ENCODE measurements around the gene PDE4B. TPM values are rescaled to one million over a fixed set of nuclear protein-coding genes. Genes with fewer than 3 reads are reported as not detected.
A peak's percentile ranks its signal among the peaks of the same experiment; 100 is the strongest.

Gene PDE4B
- total RNA-seq, 1 donor from 2014 or later, result 1.2 TPM

DNA sequence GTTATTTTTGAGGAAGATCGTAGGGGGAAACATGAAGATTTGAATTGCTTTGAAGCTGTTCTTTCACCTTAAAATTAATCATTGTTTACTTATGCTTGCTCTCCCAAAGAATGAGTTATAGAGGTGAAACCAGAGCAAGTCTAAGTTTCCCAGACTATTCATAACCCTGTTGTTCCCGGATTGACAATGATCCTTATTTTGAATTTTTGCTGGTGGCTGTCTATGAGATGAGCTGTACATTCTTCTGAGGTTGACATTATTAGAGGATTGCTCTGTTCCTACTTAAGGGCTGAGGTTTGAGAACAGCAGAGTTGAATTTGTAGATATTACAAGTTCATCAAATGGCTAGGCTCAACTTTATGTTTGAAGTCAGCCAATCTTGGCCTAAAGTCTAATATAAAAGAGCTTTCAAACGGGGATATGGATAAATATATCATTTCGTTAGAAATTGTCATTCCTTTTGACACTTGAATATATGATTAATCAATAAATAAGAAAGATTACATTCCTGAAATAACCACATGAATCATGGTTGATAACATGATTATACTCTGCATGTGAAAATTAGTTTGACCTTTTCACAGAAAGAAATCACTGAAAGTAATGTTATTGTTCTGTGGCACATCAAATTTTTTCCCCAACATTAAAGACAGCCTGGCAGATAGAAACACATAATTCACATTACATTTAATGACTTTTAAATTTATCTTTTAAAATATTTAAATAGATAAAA lies 19.1 kb upstream of the PDE4B start:
- Histone ChIP-seq H3K27me3 (no peaks in the 10 kb centered on the region), H3K79me2 (ENCODE audit: low read depth) (no peaks in the 10 kb centered on the region), H3K4me1 (no peaks in the 10 kb centered on the region), H3K9me3 (ENCODE audit: low read depth) (peaks cover 4% of the 10 kb centered on the region), H3K4me3 (no peak overlapping the region), H2AFZ (replicated peaks) (no peak overlapping the region), H3K4me2 (no peak overlapping the region), H3K9ac (no peak overlapping the region), H4K20me1 (ENCODE audit: low read depth) (no peaks in the 10 kb centered on the region), H3K27ac (no peak overlapping the region), H3F3A (ENCODE audit: low read depth) (no peaks in the 10 kb centered on the region), H3K36me3 (no peaks in the 10 kb centered on the region)
- no peak overlapping the region for H3K27ac Mint-ChIP-seq
- no peaks in the 10 kb centered on the region for H3K36me3 Mint-ChIP-seq
- DNase-seq (ENCODE audit: low spot score), result no peak
- H3K4me1 Mint-ChIP-seq, result no peaks in the 10 kb centered on the region
- H3K9me3 Mint-ChIP-seq, result peaks cover 3% of the 10 kb centered on the region
- no peak for TF ChIP-seq EZH2phosphoT487 (IDR thresholded peaks at IDR 0.05)
- no peak for TF ChIP-seq EZH2 (IDR thresholded peaks at IDR 0.05)
- TF ChIP-seq, protein P1, sequence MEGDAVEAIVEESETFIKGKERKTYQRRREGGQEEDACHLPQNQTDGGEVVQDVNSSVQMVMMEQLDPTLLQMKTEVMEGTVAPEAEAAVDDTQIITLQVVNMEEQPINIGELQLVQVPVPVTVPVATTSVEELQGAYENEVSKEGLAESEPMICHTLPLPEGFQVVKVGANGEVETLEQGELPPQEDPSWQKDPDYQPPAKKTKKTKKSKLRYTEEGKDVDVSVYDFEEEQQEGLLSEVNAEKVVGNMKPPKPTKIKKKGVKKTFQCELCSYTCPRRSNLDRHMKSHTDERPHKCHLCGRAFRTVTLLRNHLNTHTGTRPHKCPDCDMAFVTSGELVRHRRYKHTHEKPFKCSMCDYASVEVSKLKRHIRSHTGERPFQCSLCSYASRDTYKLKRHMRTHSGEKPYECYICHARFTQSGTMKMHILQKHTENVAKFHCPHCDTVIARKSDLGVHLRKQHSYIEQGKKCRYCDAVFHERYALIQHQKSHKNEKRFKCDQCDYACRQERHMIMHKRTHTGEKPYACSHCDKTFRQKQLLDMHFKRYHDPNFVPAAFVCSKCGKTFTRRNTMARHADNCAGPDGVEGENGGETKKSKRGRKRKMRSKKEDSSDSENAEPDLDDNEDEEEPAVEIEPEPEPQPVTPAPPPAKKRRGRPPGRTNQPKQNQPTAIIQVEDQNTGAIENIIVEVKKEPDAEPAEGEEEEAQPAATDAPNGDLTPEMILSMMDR (IDR thresholded peaks at IDR 0.05), result no peak
- peaks cover 2% of the 10 kb centered on the region for H3K27me3 Mint-ChIP-seq (ENCODE audit: insufficient read depth, low read depth)
- H3K4me3 Mint-ChIP-seq, result no peak overlapping the region

DNA sequence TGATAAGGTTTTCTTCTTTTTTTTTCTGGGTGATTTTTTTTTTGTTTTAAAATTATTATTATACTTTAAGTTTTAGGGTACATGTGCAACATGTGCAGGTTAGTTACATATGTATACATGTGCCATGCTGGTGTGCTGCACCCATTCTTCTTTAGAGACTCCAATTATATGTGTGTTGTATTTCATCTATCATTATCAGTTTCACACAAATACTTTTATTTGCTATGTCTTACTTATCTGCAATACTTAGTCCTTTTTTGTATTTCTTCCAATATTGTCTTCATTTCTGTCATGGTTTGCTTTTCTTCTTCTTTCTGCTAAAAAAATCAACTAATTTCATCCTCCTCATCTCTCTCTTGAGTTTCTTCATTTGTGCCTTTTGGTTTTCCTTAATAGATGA lies 3.9 kb upstream of the PDE4B start:
- Histone ChIP-seq H3K27me3 (peaks cover 53% of the 10 kb centered on the region), H3K4me1 (peaks cover 4% of the 10 kb centered on the region), H3K4me2 (no peak overlapping the region), H3K79me2 (ENCODE audit: low read depth) (no peaks in the 10 kb centered on the region), H3F3A (ENCODE audit: low read depth) (no peaks in the 10 kb centered on the region), H3K9ac (no peak overlapping the region), H3K36me3 (peaks cover 8% of the 10 kb centered on the region), H3K9me3 (ENCODE audit: low read depth) (no peaks in the 10 kb centered on the region), H2AFZ (replicated peaks) (no peak overlapping the region), H3K4me3 (no peak overlapping the region), H4K20me1 (ENCODE audit: low read depth) (no peaks in the 10 kb centered on the region), H3K27ac (no peak overlapping the region)
- Mint-ChIP-seq H3K4me3 (no peak overlapping the region), H3K27me3 (ENCODE audit: insufficient read depth, low read depth) (peaks cover 23% of the 10 kb centered on the region), H3K9me3 (peaks cover 7% of the 10 kb centered on the region), H3K27ac (no peak overlapping the region), H3K36me3 (no peaks in the 10 kb centered on the region), H3K4me1 (peaks cover 3% of the 10 kb centered on the region)
- TF ChIP-seq, protein P1 (IDR thresholded peaks at IDR 0.05), result no peak
- TF ChIP-seq EZH2phosphoT487 (IDR thresholded peaks at IDR 0.05) (no peak), EZH2 (IDR thresholded peaks at IDR 0.05) (no peak)
- no peak for DNase-seq (ENCODE audit: low spot score)

DNA sequence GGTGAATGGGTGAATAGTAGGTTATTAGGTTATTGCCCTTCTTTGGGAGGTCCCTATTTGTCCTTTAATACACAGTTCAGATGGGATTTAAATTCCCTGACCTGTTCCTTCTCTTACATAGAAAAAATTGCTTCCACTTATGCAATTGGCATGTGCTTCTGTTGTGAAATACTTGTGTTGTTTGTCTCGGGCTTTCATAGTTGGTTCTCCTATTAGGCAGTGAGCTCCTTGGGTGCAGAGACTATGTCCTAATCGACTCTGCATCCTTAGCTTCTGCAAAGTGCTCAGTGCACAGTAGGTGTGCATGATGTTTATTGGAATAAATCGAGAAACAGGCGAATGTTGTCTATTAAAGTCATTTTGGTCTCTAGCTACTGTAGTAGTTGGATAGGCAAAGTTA lies 1.3 kb upstream of the PDE4B start:
- no peaks in the 10 kb centered on the region for H3K79me2 ChIP-seq (ENCODE audit: low read depth)
- H2AFZ ChIP-seq (replicated peaks), result no peak overlapping the region
- H3K36me3 ChIP-seq, result peaks cover 8% of the 10 kb centered on the region
- H3K4me1 ChIP-seq, result peaks cover 4% of the 10 kb centered on the region
- peak overlapping the region; percentile 99 for H3K4me2 ChIP-seq
- H3K4me3 Mint-ChIP-seq, result peak overlapping the region; percentile 91
- H3K9ac ChIP-seq, result no peak overlapping the region
- H3K4me3 ChIP-seq, result no peak overlapping the region
- no peaks in the 10 kb centered on the region for H4K20me1 ChIP-seq (ENCODE audit: low read depth)
- H3K27ac ChIP-seq, result no peak overlapping the region
- H3K27me3 ChIP-seq, result peaks cover 76% of the 10 kb centered on the region
- H3K27ac Mint-ChIP-seq, result no peak overlapping the region
- peaks cover 12% of the 10 kb centered on the region for H3K9me3 Mint-ChIP-seq
- DNase-seq (ENCODE audit: low spot score), result no peak
- H3K9me3 ChIP-seq (ENCODE audit: low read depth), result no peaks in the 10 kb centered on the region
- H3K36me3 Mint-ChIP-seq, result no peaks in the 10 kb centered on the region
- no peak for TF ChIP-seq EZH2 (IDR thresholded peaks at IDR 0.05)
- no peak for TF ChIP-seq EZH2phosphoT487 (IDR thresholded peaks at IDR 0.05)
- TF ChIP-seq, protein P1 (IDR thresholded peaks at IDR 0.05), result no peak
- peaks cover 35% of the 10 kb centered on the region for H3K27me3 Mint-ChIP-seq (ENCODE audit: insufficient read depth, low read depth)
- no peaks in the 10 kb centered on the region for H3F3A ChIP-seq (ENCODE audit: low read depth)
- H3K4me1 Mint-ChIP-seq, result peaks cover 4% of the 10 kb centered on the region
